Fibroblast of lung (primary cell): ENCODE results near the gene SMAD3. TPM values are rescaled to one million over a fixed set of nuclear protein-coding genes. Genes with fewer than 3 reads are reported as not detected.

Source experiments
- DNase-seq, 2 donors: peaks; one replicate each; pipeline versions ENCODE4 v3.0.0 to v3.0.0-alpha.2; 2010; ENCODE audit warnings: low read depth in 2 of 2
- H2AFZ ChIP-seq: 2 replicates; pipeline ENCODE4 v1.5.1; 2012; ENCODE audit warnings: low read length, control low read depth, inconsistent platforms
- H3K27ac ChIP-seq: 2 replicates; pipeline ENCODE4 v1.5.1; 2011; ENCODE audit warnings: low read length, control low read depth; ENCODE audit not compliant: insufficient read depth
- H3K27me3 ChIP-seq: 2 replicates; pipeline ENCODE4 v1.5.1; 2011; ENCODE audit warnings: mild to moderate bottlenecking, low read length; ENCODE audit not compliant: control insufficient read depth, insufficient read depth
- H3K36me3 ChIP-seq: 2 replicates; pipeline ENCODE4 v1.5.1; 2011; ENCODE audit warnings: low read length; ENCODE audit not compliant: control insufficient read depth, insufficient read depth
- H3K4me1 ChIP-seq: 2 replicates; pipeline ENCODE4 v1.5.1; 2011; ENCODE audit warnings: low read length; ENCODE audit not compliant: control insufficient read depth, insufficient read depth; ENCODE audit errors: extremely low read depth
- H3K4me2 ChIP-seq: 2 replicates; pipeline ENCODE4 v1.5.1; 2011; ENCODE audit warnings: low read length, control low read depth; ENCODE audit not compliant: insufficient read depth; ENCODE audit errors: extremely low read depth
- H3K4me3 ChIP-seq, 4 experiments: fragments of 200-600 bp in 1 of 4; sonication (generic) in 1 of 4; replicated peaks in 1 of 4; 2 replicates each; pipeline ENCODE4 v1.5.1; 2011 to 2016; ENCODE audit warnings: low read length in 4 of 4, low read depth in 3 of 4, mild to moderate bottlenecking in 3 of 4, control low read depth in 2 of 4, inconsistent platforms in 1 of 4, mixed read lengths in 1 of 4; ENCODE audit not compliant: insufficient read depth in 1 of 4; ENCODE audit errors: control extremely low read depth in 1 of 4
- H3K79me2 ChIP-seq: 2 replicates; pipeline ENCODE4 v1.5.1; 2012; ENCODE audit warnings: mild to moderate bottlenecking, low read length, inconsistent platforms; ENCODE audit not compliant: control insufficient read depth, insufficient read depth
- H3K9ac ChIP-seq: 2 replicates; pipeline ENCODE4 v1.5.1; 2011; ENCODE audit warnings: mild to moderate bottlenecking, low read length, control low read depth; ENCODE audit not compliant: insufficient read depth
- H3K9me3 ChIP-seq: 2 replicates; pipeline ENCODE4 v1.5.1; 2012; ENCODE audit warnings: low read depth, low read length; ENCODE audit not compliant: control insufficient read depth, insufficient read depth
- H4K20me1 ChIP-seq: 2 replicates; pipeline ENCODE4 v1.5.1; 2011; ENCODE audit warnings: low read length; ENCODE audit not compliant: control insufficient read depth, insufficient read depth; ENCODE audit errors: extremely low read depth
- CTCF ChIP-seq, 2 donors: IDR thresholded peaks in 1 of 2; conservative IDR thresholded peaks in 1 of 2; 1 replicate in 1 of 2; 2 replicates in 1 of 2; pipeline ENCODE4 v1.5.1; 2011 to 2012; ENCODE audit warnings: low read length in 2 of 2, control low read depth in 1 of 2, inconsistent platforms in 1 of 2, low read depth in 1 of 2, mild to moderate bottlenecking in 1 of 2
- EZH2 ChIP-seq: IDR thresholded peaks from 2 replicates; pipeline ENCODE4 v1.5.1; 2012; ENCODE audit warnings: low read length, control low read depth, mild to moderate bottlenecking; ENCODE audit errors: missing control alignments
- polyA plus RNA-seq, 2 donors: library from polyadenylated mRNA; depleted of rRNA in 1 of 2; stranded (reverse) in 1 of 2; unstranded in 1 of 2; fragments of >200 nt; gene quantifications; 2 replicates each; pipeline ENCODE4 v1.2.1, GENCODE V29; 2011 to 2012; ENCODE audit warnings: missing spikeins in 1 of 2
- total RNA-seq: library from RNA; depleted of rRNA; stranded (reverse); fragments of >200 nt; gene quantifications from 2 replicates; pipeline ENCODE4 v1.2.1, GENCODE V29; 2014

The SMAD3 gene
- total and polyA plus RNA-seq, 2 donors (not counting 1 experiment from before 2014, with no cell fraction given) = 69.9 to 173 TPM

GRCh38 chr15:67107014-67107812, 41.8 kb downstream of the SMAD3 start:
- Histone ChIP-seq H3K4me2 (peak overlapping the region; percentile 21), H3K4me1 (peaks cover 65% of the 10 kb centered on the region), H4K20me1 (no peaks in the 10 kb centered on the region), H3K36me3 (peaks cover 13% of the 10 kb centered on the region), H3K27ac (peak overlapping the region; percentile 95), H2AFZ (no peak overlapping the region), H3K79me2 (peaks cover 89% of the 10 kb centered on the region), H3K4me3 (no peak overlapping the region), H3K27me3 (no peaks in the 10 kb centered on the region), H3K9ac (peak overlapping the region; percentile 54), H3K9me3 (no peaks in the 10 kb centered on the region)
- TF ChIP-seq CTCF (conservative IDR thresholded peaks at IDR 0.05 in 1 of 2, IDR thresholded peaks at IDR 0.05 in 1 of 2; ENCODE audit: low read depth in 1 of 2, low read length in 2 of 2) (no peak), EZH2 (no peak)
- peak; percentile 98 to 100 for DNase-seq

GRCh38 chr15:67108122-67108961, 42.9 kb downstream of the SMAD3 start:
- Histone ChIP-seq H3K4me3 (no peak overlapping the region), H3K79me2 (peaks cover 86% of the 10 kb centered on the region), H3K27ac (peak overlapping the region; percentile 95), H3K9ac (no peak overlapping the region), H3K4me1 (peaks cover 58% of the 10 kb centered on the region), H3K36me3 (peaks cover 8% of the 10 kb centered on the region), H4K20me1 (no peaks in the 10 kb centered on the region), H3K4me2 (no peak overlapping the region), H3K27me3 (no peaks in the 10 kb centered on the region), H2AFZ (no peak overlapping the region), H3K9me3 (no peaks in the 10 kb centered on the region)
- no peak for TF ChIP-seq CTCF (conservative IDR thresholded peaks at IDR 0.05 in 1 of 2, IDR thresholded peaks at IDR 0.05 in 1 of 2; ENCODE audit: low read depth in 1 of 2, low read length in 2 of 2)
- DNase-seq = peak in 1 of 2 donors; percentile 49
